HEK293 (cell line): ENCODE measurements around the gene IQCF6.

Experiments
- CTCF ChIA-PET: fragments of 350-600 bp; formaldehyde crosslinking; extraction: SDS; loops from one replicate; lab custom pipeline; 2021; ENCODE audit warnings: antibody characterized with exemption; lab: Yijun Ruan, JAX
- POLR2A ChIA-PET: fragments of 300-600 bp; formaldehyde crosslinking; extraction: SDS; loops from one replicate; lab custom pipeline; 2020; ENCODE audit warnings: antibody characterized with exemption, inconsistent platforms; lab: Yijun Ruan, JAX
- H3K27ac ChIP-seq: fragments of 200-500 bp; sonication (Bioruptor generic); 2 replicates; pipeline ENCODE4 v1.5.1; 2014; ENCODE audit warnings: low read depth, low read length, control low read depth, inconsistent platforms; ENCODE audit errors: extremely low read depth
- H3K36me3 ChIP-seq, 2 experiments: fragments of 200-500 bp in 1 of 2; sonication (Bioruptor generic) in 1 of 2; 1 replicate in 1 of 2; 2 replicates in 1 of 2; pipeline ENCODE4 v1.5.1; 2014 to 2017; ENCODE audit warnings: inconsistent platforms in 2 of 2, low read length in 2 of 2; ENCODE audit not compliant: control insufficient read depth in 2 of 2, insufficient read depth in 1 of 2
- H3K4me1 ChIP-seq: fragments of 200-500 bp; sonication (Bioruptor generic); 2 replicates; pipeline ENCODE4 v1.5.1; 2014; ENCODE audit warnings: mild to moderate bottlenecking, low read length, inconsistent platforms; ENCODE audit not compliant: control insufficient read depth, insufficient read depth
- H3K4me3 ChIP-seq: 2 replicates; pipeline ENCODE4 v1.5.1; 2011; ENCODE audit warnings: low read depth, mild to moderate bottlenecking, control low read depth, low read length, moderate library complexity
- H3K9me3 ChIP-seq: fragments of 200-500 bp; sonication (Bioruptor generic); 2 replicates; pipeline ENCODE4 v1.5.1; 2014; ENCODE audit warnings: low read depth, low read length, inconsistent platforms; ENCODE audit not compliant: control insufficient read depth, insufficient read depth
- EGR2 ChIP-seq: fragments of 450-650 bp; formaldehyde crosslinking; IDR thresholded peaks from 2 replicates; pipeline ENCODE4 v1.5.1; 2016; ENCODE audit warnings: low read depth, missing biosample characterization, missing genetic modification characterization
- GLI4 ChIP-seq: fragments of 450-650 bp; formaldehyde crosslinking; IDR thresholded peaks from 2 replicates; pipeline ENCODE4 v1.5.1; 2016; ENCODE audit warnings: missing biosample characterization, missing genetic modification characterization
- GLIS2 ChIP-seq: fragments of 450-650 bp; formaldehyde crosslinking; IDR thresholded peaks from 2 replicates; pipeline ENCODE4 v1.5.1; 2016; ENCODE audit warnings: missing biosample characterization, missing genetic modification characterization
- HIC1 ChIP-seq: fragments of 450-650 bp; formaldehyde crosslinking; IDR thresholded peaks from 2 replicates; pipeline ENCODE4 v1.5.1; 2016; ENCODE audit warnings: missing biosample characterization, missing genetic modification characterization
- IKZF3 ChIP-seq: fragments of 450-650 bp; IDR thresholded peaks from 2 replicates; pipeline ENCODE4 v1.5.0; 2018; ENCODE audit warnings: missing biosample characterization, mild to moderate bottlenecking, missing genetic modification characterization, moderate library complexity
- PATZ1 ChIP-seq: fragments of 450-650 bp; formaldehyde crosslinking; IDR thresholded peaks from 2 replicates; pipeline ENCODE4 v1.5.1; 2016; ENCODE audit warnings: missing biosample characterization, missing genetic modification characterization
- SETDB1 ChIP-seq: IDR thresholded peaks from one replicate; pipeline ENCODE4 v1.6.1; 2017; ENCODE audit warnings: mild to moderate bottlenecking, low read length, moderate library complexity, mixed read lengths; ENCODE audit not compliant: insufficient read length
- YY2 ChIP-seq: fragments of 450-650 bp; formaldehyde crosslinking; IDR thresholded peaks from 2 replicates; pipeline ENCODE4 v1.5.1; 2016; ENCODE audit warnings: missing biosample characterization, missing genetic modification characterization
- ZBTB1 ChIP-seq: fragments of 450-650 bp; formaldehyde crosslinking; IDR thresholded peaks from 2 replicates; pipeline ENCODE4 v1.5.1; 2016; ENCODE audit warnings: missing biosample characterization, missing genetic modification characterization
- ZBTB8A ChIP-seq: fragments of 450-650 bp; formaldehyde crosslinking; IDR thresholded peaks from 2 replicates; pipeline ENCODE4 v1.5.1; 2016; ENCODE audit warnings: missing biosample characterization, missing genetic modification characterization
- ZFP41 ChIP-seq: fragments of 450-650 bp; formaldehyde crosslinking; IDR thresholded peaks from 2 replicates; pipeline ENCODE4 v1.5.1; 2016; ENCODE audit warnings: missing biosample characterization, missing genetic modification characterization, borderline replicate concordance
- ZNF112 ChIP-seq: fragments of 450-650 bp; formaldehyde crosslinking; IDR thresholded peaks from 2 replicates; pipeline ENCODE4 v1.5.0; 2017; ENCODE audit warnings: missing biosample characterization, missing genetic modification characterization
- ZNF148 ChIP-seq: fragments of 450-650 bp; formaldehyde crosslinking; IDR thresholded peaks from 2 replicates; pipeline ENCODE4 v1.5.0; 2017; ENCODE audit warnings: missing biosample characterization, missing genetic modification characterization, borderline replicate concordance
- ZNF175 ChIP-seq: fragments of 450-650 bp; formaldehyde crosslinking; IDR thresholded peaks from 2 replicates; pipeline ENCODE4 v1.5.1; 2016; ENCODE audit warnings: missing biosample characterization, missing genetic modification characterization
- ZNF202 ChIP-seq: fragments of 450-650 bp; formaldehyde crosslinking; IDR thresholded peaks from 2 replicates; pipeline ENCODE4 v1.5.1; 2016; ENCODE audit warnings: missing biosample characterization, missing genetic modification characterization, borderline replicate concordance
- ZNF223 ChIP-seq: fragments of 450-650 bp; formaldehyde crosslinking; IDR thresholded peaks from 2 replicates; pipeline ENCODE4 v1.5.1; 2016; ENCODE audit warnings: missing biosample characterization, missing genetic modification characterization
- ZNF239 ChIP-seq: fragments of 450-650 bp; formaldehyde crosslinking; IDR thresholded peaks from 2 replicates; pipeline ENCODE4 v1.5.1; 2016; ENCODE audit warnings: missing biosample characterization, missing genetic modification characterization
- ZNF280D ChIP-seq: fragments of 450-650 bp; formaldehyde crosslinking; IDR thresholded peaks from 2 replicates; pipeline ENCODE4 v1.5.1; 2016; ENCODE audit warnings: missing biosample characterization, missing genetic modification characterization
- ZNF341 ChIP-seq: fragments of 450-650 bp; formaldehyde crosslinking; IDR thresholded peaks from 2 replicates; pipeline ENCODE4; 2016; ENCODE audit warnings: low read depth, missing biosample characterization, missing genetic modification characterization
- ZNF37A ChIP-seq: fragments of 450-650 bp; IDR thresholded peaks from 2 replicates; pipeline ENCODE4 v1.5.1; 2018; ENCODE audit warnings: missing biosample characterization, missing genetic modification characterization
- ZNF398 ChIP-seq: fragments of 450-650 bp; formaldehyde crosslinking; IDR thresholded peaks from 2 replicates; pipeline ENCODE4 v1.5.1; 2017; ENCODE audit warnings: missing biosample characterization, missing genetic modification characterization
- ZNF571 ChIP-seq: fragments of 450-650 bp; formaldehyde crosslinking; IDR thresholded peaks from 2 replicates; pipeline ENCODE4 v1.5.0; 2017; ENCODE audit warnings: missing biosample characterization, missing genetic modification characterization
- ZNF580 ChIP-seq: fragments of 450-650 bp; formaldehyde crosslinking; IDR thresholded peaks from 2 replicates; pipeline ENCODE4 v1.5.1; 2016; ENCODE audit warnings: missing biosample characterization, missing genetic modification characterization
- ZNF626 ChIP-seq: fragments of 450-650 bp; sonication (Bioruptor Pico); formaldehyde crosslinking; IDR thresholded peaks from 2 replicates; pipeline ENCODE4 v1.5.1; 2018; ENCODE audit warnings: missing biosample characterization, missing genetic modification characterization, inconsistent platforms
- ZNF664 ChIP-seq: fragments of 450-650 bp; formaldehyde crosslinking; IDR thresholded peaks from 2 replicates; pipeline ENCODE4 v1.5.1; 2016; ENCODE audit warnings: missing biosample characterization, missing genetic modification characterization
- ZNF747 ChIP-seq: fragments of 450-650 bp; formaldehyde crosslinking; IDR thresholded peaks from 2 replicates; pipeline ENCODE4 v1.5.1; 2016; ENCODE audit warnings: missing biosample characterization, missing genetic modification characterization

Gene IQCF6

GRCh38 chr3:51794206-51794605 is 15.2 kb upstream of the IQCF6 start:
- no peak overlapping the region for H3K27ac ChIP-seq
- no peak for TF ChIP-seq ZNF341 (tag by site-specific recombination)
- TF ChIP-seq ZNF280D (tag by site-specific recombination) = no peak
- TF ChIP-seq YY2 (tag by site-specific recombination) = no peak
- TF ChIP-seq ZNF571 = no peak
- no peak for TF ChIP-seq ZNF580 (tag by site-specific recombination)
- TF ChIP-seq ZNF175 (tag by site-specific recombination) = no peak
- TF ChIP-seq ZBTB8A (tag by site-specific recombination) = no peak
- TF ChIP-seq ZNF202 = no peak
- TF ChIP-seq ZNF664 (tag by site-specific recombination) = no peak
- no peak for TF ChIP-seq ZNF112 (tag by site-specific recombination)
- TF ChIP-seq ZNF747 = no peak
- no peak for TF ChIP-seq ZNF223 (tag by site-specific recombination)
- no peak for TF ChIP-seq HIC1 (tag by site-specific recombination)
- TF ChIP-seq ZBTB1 (tag by site-specific recombination) = no peak
- no peak for TF ChIP-seq GLI4 (tag by site-specific recombination)
- no peak for TF ChIP-seq ZFP41 (tag by site-specific recombination)
- TF ChIP-seq ZNF239 (tag by site-specific recombination) = no peak
- no peak for TF ChIP-seq IKZF3 (tag by site-specific recombination)
- TF ChIP-seq EGR2 = no peak
- TF ChIP-seq, all 188 proteins: peak for 0
- CTCF ChIA-PET = no interaction called here
- Histone ChIP-seq H3K9me3 (no peaks in the 10 kb centered on the region), H3K4me1 (no peaks in the 10 kb centered on the region), H3K36me3 (no peaks in the 10 kb centered on the region), H3K4me3 (no peak overlapping the region)
- POLR2A ChIA-PET = no interaction called here

- CTCF ChIA-PET = interaction anchor here (0.6 kb wide), 2 partner anchors 82 to 257 kb away, joined by 3 read pairs; no protein-coding TSS in a partner anchor
- no peak for TF ChIP-seq ZNF37A (tag by site-specific recombination)
- TF ChIP-seq YY2 (tag by site-specific recombination) = no peak
- TF ChIP-seq ZNF148 (tag by site-specific recombination) = no peak
- no peak for TF ChIP-seq ZNF626
- no peak for TF ChIP-seq GLIS2 (tag by site-specific recombination)
- TF ChIP-seq ZNF571 = no peak
- no peak for TF ChIP-seq PATZ1 (tag by site-specific recombination)
- TF ChIP-seq SETDB1 = no peak
- no peak for TF ChIP-seq ZNF398 (tag by site-specific recombination)
These were observed 13.2 kb upstream of the IQCF6 start for GRCh38 chr3:51792206-51792605.

More at GRCh38 chr3:51792206-51792605, 13.2 kb upstream of the IQCF6 start:
- Histone ChIP-seq H3K4me1 (no peaks in the 10 kb centered on the region), H3K4me3 (no peak overlapping the region), H3K36me3 (no peaks in the 10 kb centered on the region), H3K27ac (no peak overlapping the region), H3K9me3 (no peaks in the 10 kb centered on the region)
- POLR2A ChIA-PET = no interaction called here
